ENCODE data around the gene SNRPD1. TPM values are rescaled to one million over a fixed set of nuclear protein-coding genes. Genes with fewer than 3 reads are reported as not detected.

Gene SNRPD1
- polyA plus RNA-seq, 3 donors: 137 to 169 (median 140) TPM

Other genes starting within 250 kb of the SNRPD1 start
- gene ESCO1, start 11.6 kb upstream of the SNRPD1 start, polyA plus RNA-seq (ENCODE audit: insufficient read length in 3 of 3): 10 to 100 TPM; 22.5 to 25.2 (median 24.2) TPM
- 10 to 100 TPM; 17.8 to 21.4 (median 20.4) TPM for gene ABHD3, start 92.5 kb downstream of the SNRPD1 start, polyA plus RNA-seq (ENCODE audit: insufficient read length in 3 of 3)
- gene MIB1, start 128.5 kb downstream of the SNRPD1 start, polyA plus RNA-seq (ENCODE audit: insufficient read length in 3 of 3): 10 to 100 TPM; 59.4 to 65.7 (median 61.5) TPM

Data from renal pelvis (tissue), 3 donors.